H9 (cell line): ENCODE measurements around the gene EHD4. TPM values are rescaled to one million over a fixed set of nuclear protein-coding genes. Genes with fewer than 3 reads are reported as not detected.

Experiments used
- DNase-seq: peaks from one replicate; pipeline ENCODE4 v3.0.0-alpha.2; 2017
- H2AFZ ChIP-seq: one replicate; pipeline ENCODE4 v1.6.1; 2013; ENCODE audit warnings: mild to moderate bottlenecking, low read length, control low read depth, moderate library complexity
- H2AK5ac ChIP-seq: 2 replicates; pipeline ENCODE4 v1.6.1; 2013; ENCODE audit warnings: low read length, control low read depth, mixed read lengths; ENCODE audit not compliant: insufficient read length
- H2BK120ac ChIP-seq: one replicate; pipeline ENCODE4 v1.6.1; 2013; ENCODE audit warnings: low read depth, mild to moderate bottlenecking, low read length, control low read depth, inconsistent platforms; ENCODE audit not compliant: poor library complexity, severe bottlenecking
- H2BK12ac ChIP-seq: 2 replicates; pipeline ENCODE4 v1.6.1; 2013; ENCODE audit warnings: low read length, control low read depth, mixed read lengths, low read depth; ENCODE audit not compliant: insufficient read length
- H2BK15ac ChIP-seq: 2 replicates; pipeline ENCODE4 v1.6.1; 2013; ENCODE audit warnings: low read depth, low read length, control low read depth
- H2BK20ac ChIP-seq: one replicate; pipeline ENCODE4 v1.6.1; 2013; ENCODE audit warnings: low read depth, mild to moderate bottlenecking, low read length, control low read depth, inconsistent platforms; ENCODE audit not compliant: poor library complexity, severe bottlenecking
- H2BK5ac ChIP-seq: 2 replicates; pipeline ENCODE4 v1.6.1; 2013; ENCODE audit warnings: low read length, control low read depth, mixed read lengths; ENCODE audit not compliant: insufficient read length
- H3K14ac ChIP-seq: 2 replicates; pipeline ENCODE4 v1.6.1; 2013; ENCODE audit warnings: low read length, control low read depth; ENCODE audit not compliant: insufficient read depth
- H3K18ac ChIP-seq: 2 replicates; pipeline ENCODE4 v1.6.1; 2013; ENCODE audit warnings: low read depth, mild to moderate bottlenecking, mixed read lengths, low read length, control low read depth; ENCODE audit not compliant: insufficient read length
- H3K23ac ChIP-seq: 2 replicates; pipeline ENCODE4 v1.6.1; 2013; ENCODE audit warnings: low read length, control low read depth, mixed read lengths, low read depth; ENCODE audit not compliant: insufficient read length
- H3K23me2 ChIP-seq: 2 replicates; pipeline ENCODE4 v1.6.1; 2013; ENCODE audit warnings: low read depth, mild to moderate bottlenecking, mixed read lengths, low read length, control low read depth; ENCODE audit not compliant: insufficient read length, poor library complexity, severe bottlenecking
- H3K27ac ChIP-seq: 2 replicates; pipeline ENCODE4 v1.5.1; 2013; ENCODE audit warnings: low read length, control low read depth, mixed read lengths, low read depth; ENCODE audit not compliant: insufficient read length
- H3K27me3 ChIP-seq: 2 replicates; pipeline ENCODE4 v1.6.1; 2013; ENCODE audit warnings: low read length, control low read depth, inconsistent platforms; ENCODE audit not compliant: insufficient read depth
- H3K4ac ChIP-seq: 2 replicates; pipeline ENCODE4 v1.6.1; 2013; ENCODE audit warnings: low read depth, mild to moderate bottlenecking, control low read depth, inconsistent platforms, low read length, moderate library complexity
- H3K4me1 ChIP-seq: 2 replicates; pipeline ENCODE4 v1.6.1; 2013; ENCODE audit warnings: low read length, control low read depth, inconsistent platforms; ENCODE audit not compliant: insufficient read depth
- H3K4me2 ChIP-seq: 2 replicates; pipeline ENCODE4 v1.6.1; 2013; ENCODE audit warnings: low read length, control low read depth, mixed read lengths; ENCODE audit not compliant: insufficient read length, insufficient read depth
- H3K56ac ChIP-seq: 2 replicates; pipeline ENCODE4 v1.6.1; 2013; ENCODE audit warnings: low read depth, mild to moderate bottlenecking, mixed read lengths, low read length, control low read depth; ENCODE audit not compliant: insufficient read length
- H3K79me1 ChIP-seq: 2 replicates; pipeline ENCODE4 v1.6.1; 2013; ENCODE audit warnings: low read depth, mild to moderate bottlenecking, moderate library complexity, low read length, control low read depth, inconsistent platforms; ENCODE audit not compliant: insufficient read depth, poor library complexity, severe bottlenecking
- H3K79me2 ChIP-seq: 2 replicates; pipeline ENCODE4 v1.6.1; 2013; ENCODE audit warnings: low read length, control low read depth, inconsistent platforms; ENCODE audit not compliant: insufficient read depth
- H3K9ac ChIP-seq: 2 replicates; pipeline ENCODE4 v1.6.1; 2013; ENCODE audit warnings: low read length, control low read depth, mixed read lengths; ENCODE audit not compliant: insufficient read length; ENCODE audit errors: extremely low read depth
- H3K9me3 ChIP-seq: one replicate; pipeline ENCODE4 v1.6.1; 2013; ENCODE audit warnings: low read depth, low read length, inconsistent platforms; ENCODE audit not compliant: control insufficient read depth
- H3T11ph ChIP-seq: one replicate; pipeline ENCODE4 v1.6.1; 2013; ENCODE audit warnings: mild to moderate bottlenecking, low read length, control low read depth, inconsistent platforms
- H4K20me1 ChIP-seq: one replicate; pipeline ENCODE4 v1.6.1; 2013; ENCODE audit not compliant: control insufficient read depth, insufficient read length, insufficient read depth
- H4K5ac ChIP-seq: 2 replicates; pipeline ENCODE4 v1.6.1; 2013; ENCODE audit warnings: low read depth, mild to moderate bottlenecking, mixed read lengths, low read length, control low read depth; ENCODE audit not compliant: insufficient read length
- H4K8ac ChIP-seq: replicated peaks from 2 replicates; pipeline ENCODE4 v1.6.1; 2013; ENCODE audit warnings: low read length, control low read depth, mixed read lengths, low read depth; ENCODE audit not compliant: insufficient read length
- H4K91ac ChIP-seq: 2 replicates; pipeline ENCODE4 v1.6.1; 2013; ENCODE audit warnings: low read depth, mild to moderate bottlenecking, moderate library complexity, mixed read lengths, low read length, control low read depth; ENCODE audit not compliant: insufficient read length
- H3K27ac Mint-ChIP-seq, 3 experiments: 2 replicates in 2 of 3; 3 replicates in 1 of 3; pipeline ENCODE4 v1.8.0; 2020 to 2021; ENCODE audit warnings: mixed read lengths in 3 of 3, mild to moderate bottlenecking in 1 of 3, moderate library complexity in 1 of 3
- H3K27me3 Mint-ChIP-seq: 2 replicates; pipeline ENCODE4 v1.8.0; 2021; ENCODE audit warnings: low read depth, mild to moderate bottlenecking, moderate library complexity, mixed read lengths
- H3K36me3 Mint-ChIP-seq, 3 experiments: 2 replicates in 2 of 3; 3 replicates in 1 of 3; pipeline ENCODE4 v1.8.0; 2020 to 2021; ENCODE audit warnings: low read depth in 3 of 3, mixed read lengths in 3 of 3; ENCODE audit not compliant: insufficient read depth in 1 of 3
- H3K4me1 Mint-ChIP-seq, 2 experiments: 2 replicates each; pipeline ENCODE4 v1.8.0; 2020; ENCODE audit warnings: mixed read lengths in 2 of 2
- H3K4me3 Mint-ChIP-seq, 2 experiments: 2 replicates in 1 of 2; 3 replicates in 1 of 2; pipeline ENCODE4 v1.8.0; 2020 to 2021; ENCODE audit warnings: mild to moderate bottlenecking in 2 of 2, mixed read lengths in 2 of 2, moderate library complexity in 1 of 2
- H3K9me3 Mint-ChIP-seq, 2 experiments: 2 replicates in 1 of 2; 3 replicates in 1 of 2; pipeline ENCODE4 v1.8.0; 2020; ENCODE audit warnings: mild to moderate bottlenecking in 2 of 2, mixed read lengths in 2 of 2, moderate library complexity in 1 of 2
- CTCF ChIP-seq: fragments of 200-600 bp; sonication (generic); conservative IDR thresholded peaks from 3 replicates; pipeline ENCODE4 v1.8.0; 2021; ENCODE audit warnings: antibody characterized with exemption, mild to moderate bottlenecking
- WGBS: extraction: QIAGEN DNeasy Blood & Tissue Kit; methylation state at CpG from one replicate; pipeline ENCODE4 v1.1.7; 2013; ENCODE audit warnings: missing lambda C conversion rate, low lambda C conversion rate, mixed read lengths; ENCODE audit not compliant: insufficient read length; ENCODE audit errors: extremely low coverage; 5-methylcytosine and 5-hydroxymethylcytosine counted together
- total RNA-seq: library from RNA; stranded (reverse); gene quantifications from 2 replicates; pipeline ENCODE4 v1.2.1, GENCODE V29; 2021

EHD4 gene
- total RNA-seq, 1 experiment from 2014 or later = 22.9 TPM

- Mint-ChIP-seq H3K4me3 (no peak overlapping the region), H3K36me3 (peaks cover 3 to 25% (median 21%) of the 10 kb centered on the region in 3 experiments; a peak in 6 of 7 replicates), H3K4me1 (0 out of 4 replicates have a peak, but pooled peaks cover 0 to 5% of the 10 kb centered on the region in 2 experiments), H3K27me3 (peaks cover 3% of the 10 kb centered on the region), H3K9me3 (no peaks in the 10 kb centered on the region), H3K27ac (no peak overlapping the region; a peak in 1 of 7 replicates)
- no peak overlapping the region for H2BK15ac ChIP-seq
- no peak overlapping the region for H3T11ph ChIP-seq
- peaks cover 3% of the 10 kb centered on the region for H3K23me2 ChIP-seq
- H2BK120ac ChIP-seq = no peak overlapping the region
- no peak overlapping the region for H3K14ac ChIP-seq
- H2AK5ac ChIP-seq = no peak overlapping the region
- no peak overlapping the region for H3K9ac ChIP-seq
- no peak overlapping the region for H4K91ac ChIP-seq
- H2AFZ ChIP-seq = no peak overlapping the region
- no peaks in the 10 kb centered on the region for H3K79me2 ChIP-seq
- H2BK12ac ChIP-seq = no peak overlapping the region
- no peak overlapping the region for H3K56ac ChIP-seq
- no CpG with 5 or more reads among the region's 8 CpGs for WGBS
- no peak for TF ChIP-seq CTCF
- no peaks in the 10 kb centered on the region for H3K27me3 ChIP-seq
- no peaks in the 10 kb centered on the region for H4K20me1 ChIP-seq
- H2BK5ac ChIP-seq = no peak overlapping the region
- H3K18ac ChIP-seq = no peak overlapping the region
- H2BK20ac ChIP-seq = no peak overlapping the region
- H3K27ac ChIP-seq = no peak overlapping the region
- H4K8ac ChIP-seq = no peak overlapping the region
- no peak overlapping the region for H3K4ac ChIP-seq
- H3K79me1 ChIP-seq = no peaks in the 10 kb centered on the region
- no peak for DNase-seq
- no peak overlapping the region for H3K23ac ChIP-seq
- no peak overlapping the region for H3K4me2 ChIP-seq
- H4K5ac ChIP-seq = no peak overlapping the region
- no peaks in the 10 kb centered on the region for H3K4me1 ChIP-seq
- no peaks in the 10 kb centered on the region for H3K9me3 ChIP-seq
Observed at GRCh38 chr15:41849861-41850260, 122.5 kb downstream of the EHD4 start.
